Coronary artery (tissue), 2 donors: Measurements from ENCODE around the gene SYT3.

Source experiments
- DNase-seq: peaks from one replicate; pipeline ENCODE4 v3.0.0-alpha.2; 2017; ENCODE audit warnings: low spot score
- H3K27ac ChIP-seq, 2 donors: fragments of 200-600 bp; sonication (generic); one replicate each; pipeline ENCODE4 v1.5.1; 2016 to 2019
- H3K4me3 ChIP-seq: fragments of 200-600 bp; sonication (generic); 2 replicates; pipeline ENCODE4 v1.5.1; 2016; ENCODE audit warnings: mild to moderate bottlenecking, moderate library complexity
- TF ChIP-seq, protein P1 (sequence below): fragments of 200-600 bp; sonication (generic); IDR thresholded peaks from one replicate; pipeline ENCODE4 v1.5.1; 2019; ENCODE audit warnings: antibody characterized with exemption

Gene SYT3

DNA sequence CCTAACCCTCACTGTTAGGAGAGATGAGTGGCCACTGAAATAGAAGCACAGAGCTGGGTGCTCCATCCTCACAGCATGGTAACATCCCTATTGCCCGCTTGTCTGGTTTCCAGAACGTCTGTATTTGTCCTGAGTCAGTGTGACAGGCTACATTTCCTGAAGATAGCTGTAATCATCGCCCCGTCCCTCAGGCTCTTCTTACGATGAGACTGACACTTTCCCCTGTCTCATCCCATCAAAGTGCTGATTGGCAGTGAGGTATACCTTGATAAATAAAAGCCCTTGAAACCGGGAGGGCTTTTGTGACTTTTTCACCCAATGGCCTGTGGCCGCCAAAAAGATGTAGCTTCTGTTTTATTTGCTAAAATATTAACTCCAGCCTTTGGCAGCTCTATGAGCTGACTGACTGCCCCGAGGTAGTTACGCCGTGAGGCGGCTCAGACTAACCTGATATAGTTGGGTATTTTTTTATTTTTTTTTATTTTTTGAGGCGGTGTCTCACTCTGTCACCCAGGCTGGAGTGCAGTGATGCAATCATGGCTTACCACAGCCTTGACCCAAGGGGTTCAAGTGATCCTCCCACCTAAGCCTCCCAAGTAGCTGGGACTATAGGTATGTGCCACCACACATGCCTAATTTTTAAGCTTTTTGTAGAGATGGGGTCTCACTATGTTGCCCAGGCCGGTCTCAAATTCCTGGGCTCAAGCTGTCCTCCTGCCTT, 65.8 kb downstream of the SYT3 start:
- Histone ChIP-seq H3K27ac (no peak overlapping the region), H3K4me3 (no peak overlapping the region)
- TF ChIP-seq, protein P1, sequence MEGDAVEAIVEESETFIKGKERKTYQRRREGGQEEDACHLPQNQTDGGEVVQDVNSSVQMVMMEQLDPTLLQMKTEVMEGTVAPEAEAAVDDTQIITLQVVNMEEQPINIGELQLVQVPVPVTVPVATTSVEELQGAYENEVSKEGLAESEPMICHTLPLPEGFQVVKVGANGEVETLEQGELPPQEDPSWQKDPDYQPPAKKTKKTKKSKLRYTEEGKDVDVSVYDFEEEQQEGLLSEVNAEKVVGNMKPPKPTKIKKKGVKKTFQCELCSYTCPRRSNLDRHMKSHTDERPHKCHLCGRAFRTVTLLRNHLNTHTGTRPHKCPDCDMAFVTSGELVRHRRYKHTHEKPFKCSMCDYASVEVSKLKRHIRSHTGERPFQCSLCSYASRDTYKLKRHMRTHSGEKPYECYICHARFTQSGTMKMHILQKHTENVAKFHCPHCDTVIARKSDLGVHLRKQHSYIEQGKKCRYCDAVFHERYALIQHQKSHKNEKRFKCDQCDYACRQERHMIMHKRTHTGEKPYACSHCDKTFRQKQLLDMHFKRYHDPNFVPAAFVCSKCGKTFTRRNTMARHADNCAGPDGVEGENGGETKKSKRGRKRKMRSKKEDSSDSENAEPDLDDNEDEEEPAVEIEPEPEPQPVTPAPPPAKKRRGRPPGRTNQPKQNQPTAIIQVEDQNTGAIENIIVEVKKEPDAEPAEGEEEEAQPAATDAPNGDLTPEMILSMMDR: no peak
- no peak for DNase-seq
